Transverse colon (tissue), 3 donors: ENCODE results near the gene GTF3C1.

Experiments used
- CTCF ChIP-seq, 5 experiments: fragments of 200-600 bp in 3 of 5; fragments of 450-650 bp in 2 of 5; sonication (generic) in 3 of 5; IDR thresholded peaks; 1 replicate in 2 of 5; 2 replicates in 3 of 5; pipeline ENCODE4 v1.5.1; 2016 to 2017; ENCODE audit warnings: antibody characterized with exemption in 5 of 5, inconsistent platforms in 3 of 5, mild to moderate bottlenecking in 2 of 5, moderate library complexity in 1 of 5
- EP300 ChIP-seq: sonication (generic); formaldehyde crosslinking; IDR thresholded peaks from one replicate; pipeline ENCODE4 v1.6.1; 2017; ENCODE audit warnings: antibody characterized with exemption, low read depth

- TF ChIP-seq CTCF (IDR thresholded peaks at IDR 0.05) (no peak), EP300 (no peak)
Observed at GRCh38 chr16:27561216-27561615, 11.5 kb upstream of the GTF3C1 start.
